NT2/D1 (cell line): ENCODE data around the gene SUSD2.

Experiments used
- SUZ12 ChIP-seq: IDR thresholded peaks from 2 replicates; pipeline ENCODE4 v1.6.1; 2011; ENCODE audit not compliant: insufficient read length, insufficient read depth; ENCODE audit errors: extremely low read depth
- YY1 ChIP-seq: IDR thresholded peaks from 2 replicates; pipeline ENCODE4 v1.6.1; 2011; ENCODE audit not compliant: insufficient read length, insufficient read depth

DNA sequence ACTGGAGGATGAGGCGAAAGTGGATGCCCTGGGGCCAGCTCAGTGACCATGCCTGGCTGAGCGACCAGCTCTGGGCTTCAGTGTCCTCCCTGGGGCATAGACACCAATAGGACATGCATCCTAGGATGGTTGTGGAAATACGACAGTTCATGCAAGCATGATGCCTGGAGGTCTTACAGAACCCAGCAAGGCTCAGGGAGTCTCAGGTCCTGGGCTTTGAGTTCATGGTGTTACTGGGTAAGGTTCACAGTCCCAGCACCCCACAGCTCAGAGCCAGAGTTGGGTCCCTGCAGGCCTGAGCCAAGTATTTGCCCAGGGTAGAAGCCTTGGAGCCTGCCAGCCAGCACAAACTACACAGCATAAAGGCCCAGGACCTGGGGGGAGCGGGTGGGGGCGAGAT is 4.2 kb upstream of the SUSD2 start:
- TF ChIP-seq YY1 (no peak), SUZ12 (no peak)
